ENCODE data around the gene KIRREL3.

GRCh38 chr11:126840201-126840886 lies 160.2 kb downstream of the KIRREL3 start:
- TF ChIP-seq, protein P1, sequence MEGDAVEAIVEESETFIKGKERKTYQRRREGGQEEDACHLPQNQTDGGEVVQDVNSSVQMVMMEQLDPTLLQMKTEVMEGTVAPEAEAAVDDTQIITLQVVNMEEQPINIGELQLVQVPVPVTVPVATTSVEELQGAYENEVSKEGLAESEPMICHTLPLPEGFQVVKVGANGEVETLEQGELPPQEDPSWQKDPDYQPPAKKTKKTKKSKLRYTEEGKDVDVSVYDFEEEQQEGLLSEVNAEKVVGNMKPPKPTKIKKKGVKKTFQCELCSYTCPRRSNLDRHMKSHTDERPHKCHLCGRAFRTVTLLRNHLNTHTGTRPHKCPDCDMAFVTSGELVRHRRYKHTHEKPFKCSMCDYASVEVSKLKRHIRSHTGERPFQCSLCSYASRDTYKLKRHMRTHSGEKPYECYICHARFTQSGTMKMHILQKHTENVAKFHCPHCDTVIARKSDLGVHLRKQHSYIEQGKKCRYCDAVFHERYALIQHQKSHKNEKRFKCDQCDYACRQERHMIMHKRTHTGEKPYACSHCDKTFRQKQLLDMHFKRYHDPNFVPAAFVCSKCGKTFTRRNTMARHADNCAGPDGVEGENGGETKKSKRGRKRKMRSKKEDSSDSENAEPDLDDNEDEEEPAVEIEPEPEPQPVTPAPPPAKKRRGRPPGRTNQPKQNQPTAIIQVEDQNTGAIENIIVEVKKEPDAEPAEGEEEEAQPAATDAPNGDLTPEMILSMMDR (IDR thresholded peaks at IDR 0.05) = no peak
- TF ChIP-seq POLR2AphosphoS5 (IDR thresholded peaks at IDR 0.05) (no peak), POLR2A (IDR thresholded peaks at IDR 0.05) (no peak)
